Limb (tissue), 2 donors: ENCODE measurements around the gene CD81.

ENCODE experiments used
- DNase-seq, 2 donors: peaks; one replicate each; pipeline ENCODE4 v3.0.0-alpha.2; 2016; ENCODE audit errors: extremely low spot score in 2 of 2

The CD81 gene

DNA sequence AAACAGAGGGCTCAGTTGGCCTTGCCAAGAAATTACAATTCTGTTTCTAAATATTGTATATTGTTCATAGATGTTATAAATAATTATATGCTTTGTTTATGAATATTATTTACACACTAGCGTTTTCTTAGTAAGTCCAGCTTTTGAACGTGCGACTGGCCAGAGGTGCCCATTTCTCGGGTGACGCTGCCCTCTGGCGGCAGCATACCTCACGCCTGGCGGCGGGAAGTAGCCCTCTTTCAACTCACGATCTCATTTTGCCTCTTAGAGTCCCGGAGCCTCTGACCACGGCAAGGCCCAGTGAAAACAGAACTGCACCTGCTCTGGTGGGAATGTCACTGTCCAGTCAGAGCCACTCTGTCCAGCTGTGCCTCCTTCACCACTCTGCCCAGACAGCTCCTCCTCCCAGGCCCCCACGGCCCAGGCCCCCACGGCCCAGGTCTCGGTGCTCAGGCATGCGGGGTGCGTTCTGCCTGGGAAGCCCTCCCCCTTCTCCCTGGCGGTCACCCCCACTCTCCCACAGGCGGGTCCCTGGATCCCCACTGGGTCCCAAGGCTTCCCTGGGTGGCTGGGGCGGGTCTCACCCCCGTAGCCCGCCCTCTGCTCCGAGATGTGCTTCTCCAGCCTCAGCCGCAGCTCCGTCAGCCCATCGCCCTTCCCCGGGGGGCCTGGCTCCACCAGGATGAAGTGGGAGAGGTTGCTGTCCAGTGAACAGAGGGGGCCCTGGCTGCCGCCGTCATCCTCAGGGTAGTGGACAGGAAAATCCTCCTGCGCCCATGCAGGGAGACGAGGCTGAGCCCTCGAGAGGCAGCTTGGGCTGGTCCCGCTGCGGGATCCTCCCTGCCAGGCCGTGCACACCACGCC lies 42.8 kb downstream of the CD81 start:
- DNase-seq = peak; percentile 70 to 82

DNA sequence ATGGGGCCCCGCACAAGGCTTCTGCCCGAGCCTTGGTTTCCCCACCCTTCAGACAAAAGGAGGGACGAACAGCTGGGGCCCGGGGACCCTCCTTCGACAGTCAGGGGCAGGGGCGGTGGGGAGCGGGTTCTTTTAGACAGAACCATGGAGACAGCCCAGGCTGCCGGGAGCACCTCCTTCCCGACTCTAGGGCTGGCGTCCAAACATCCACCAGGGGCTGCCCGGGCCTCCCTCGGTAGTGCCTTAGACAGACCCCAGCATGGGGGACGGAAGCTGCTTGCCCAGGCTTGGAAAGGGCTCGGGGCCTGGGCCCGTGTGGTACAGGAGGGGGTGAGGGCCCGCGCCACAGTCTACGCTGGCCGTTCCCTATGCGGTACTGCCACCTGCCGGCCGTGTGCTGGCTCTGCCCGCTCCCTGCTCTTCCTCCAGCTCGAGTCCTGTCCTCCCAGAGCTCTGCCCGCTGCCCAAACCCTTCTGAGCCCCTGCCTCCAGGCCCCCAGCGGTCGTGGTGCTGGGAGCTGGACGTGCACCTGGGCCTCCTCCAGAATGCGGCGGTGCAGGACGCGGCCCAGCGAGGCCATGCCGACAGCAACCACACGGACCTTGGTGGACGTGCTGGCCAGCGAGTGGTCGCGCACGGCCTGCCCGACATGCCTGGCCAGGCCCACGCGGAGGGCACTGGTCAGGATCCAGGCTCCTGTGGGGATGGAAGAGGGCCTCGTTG lies 43.6 kb downstream of the CD81 start:
- peak; percentile 83 to 89 for DNase-seq

- no peak for DNase-seq
Observed at GRCh38 chr11:2421226-2421994, 44.3 kb downstream of the CD81 start.

- no peak for DNase-seq
Observed at GRCh38 chr11:2421996-2422395, 44.9 kb downstream of the CD81 start.

- no peak for DNase-seq
Observed at GRCh38 chr11:2422461-2423156, 45.5 kb downstream of the CD81 start.

DNA sequence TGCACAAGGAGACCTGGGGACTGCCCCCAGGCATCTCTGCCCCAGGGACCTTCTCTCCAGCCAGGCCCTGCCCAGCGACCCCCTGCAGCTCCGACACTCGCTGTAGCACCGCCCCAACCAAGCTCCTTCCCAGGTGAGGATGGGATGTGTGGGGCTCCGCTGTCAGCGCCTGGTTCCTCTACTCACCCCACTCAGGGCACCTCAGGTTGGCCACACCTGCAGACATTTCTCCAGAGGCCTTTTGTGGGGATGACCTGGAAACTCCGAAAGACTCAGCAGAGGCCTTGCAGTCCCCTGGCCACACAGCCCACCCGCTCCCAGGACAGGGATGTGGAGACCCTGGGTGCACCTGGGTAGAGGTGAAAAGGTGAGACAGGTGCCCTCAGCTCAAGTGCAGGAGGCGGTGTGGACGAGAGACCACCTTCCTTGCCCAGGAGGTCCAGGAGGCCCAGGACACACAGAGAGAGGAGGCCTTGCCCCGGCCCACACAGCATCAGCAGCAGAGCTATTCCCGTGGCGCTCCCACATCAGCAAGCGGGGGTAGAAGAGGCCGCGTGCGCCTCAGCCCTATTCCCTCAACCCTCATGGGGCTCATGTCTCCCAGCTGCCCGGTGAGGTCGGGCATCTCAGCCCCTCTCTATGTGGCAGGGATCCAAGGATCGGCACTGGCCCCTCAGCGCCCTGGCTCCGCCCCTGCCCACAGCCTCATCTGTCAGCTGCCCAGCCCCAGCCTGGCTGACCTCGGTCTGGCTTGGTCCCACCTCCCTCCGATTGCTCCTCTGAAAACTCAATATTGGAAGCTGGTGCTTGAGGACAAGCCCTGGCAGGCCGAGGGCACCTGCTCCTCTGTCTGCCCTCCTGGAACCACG lies 46.3 kb downstream of the CD81 start:
- no peak for DNase-seq

- no peak for DNase-seq
Observed at GRCh38 chr11:2424811-2425495, 47.8 kb downstream of the CD81 start.

DNA sequence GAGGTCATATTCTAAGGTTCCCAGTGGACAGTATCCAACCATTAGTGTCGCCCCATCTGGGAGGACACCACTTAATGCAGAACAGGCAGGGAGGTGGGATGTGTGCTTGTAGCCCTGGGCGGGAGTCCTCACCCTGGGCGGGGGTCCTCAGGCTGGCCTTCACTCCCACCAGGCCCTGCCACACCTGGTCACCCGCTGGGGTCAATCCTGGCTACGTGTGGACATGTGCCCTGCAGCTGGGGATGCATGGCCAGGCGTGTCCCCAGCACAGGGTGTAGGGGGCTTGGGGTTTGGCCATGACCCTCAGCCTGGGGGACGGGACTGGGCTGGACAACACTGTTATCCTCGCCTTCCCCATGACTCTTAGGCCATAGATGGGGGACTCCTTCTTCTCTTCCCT lies 48.4 kb downstream of the CD81 start:
- no peak for DNase-seq

DNA sequence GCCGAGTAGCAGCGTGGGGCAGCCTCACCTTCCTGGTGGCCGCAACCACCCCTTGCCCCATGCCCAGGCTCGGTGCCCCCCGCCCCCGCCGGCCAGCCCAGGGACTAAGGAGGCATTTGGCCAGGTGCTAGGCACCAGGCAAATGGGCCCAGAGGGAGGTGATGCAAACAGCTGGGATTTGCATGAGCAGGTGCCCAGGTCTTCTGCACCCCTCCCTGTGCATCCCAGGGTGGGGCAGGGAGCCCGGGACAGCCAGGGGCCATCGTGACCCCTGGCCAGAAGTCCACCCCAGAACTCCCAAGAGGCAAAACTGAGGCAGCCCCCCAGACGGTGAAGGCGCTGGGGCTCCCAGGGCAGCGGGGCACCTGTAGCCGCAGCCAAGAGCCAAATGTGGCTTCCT lies 49.1 kb downstream of the CD81 start:
- DNase-seq = no peak

DNA sequence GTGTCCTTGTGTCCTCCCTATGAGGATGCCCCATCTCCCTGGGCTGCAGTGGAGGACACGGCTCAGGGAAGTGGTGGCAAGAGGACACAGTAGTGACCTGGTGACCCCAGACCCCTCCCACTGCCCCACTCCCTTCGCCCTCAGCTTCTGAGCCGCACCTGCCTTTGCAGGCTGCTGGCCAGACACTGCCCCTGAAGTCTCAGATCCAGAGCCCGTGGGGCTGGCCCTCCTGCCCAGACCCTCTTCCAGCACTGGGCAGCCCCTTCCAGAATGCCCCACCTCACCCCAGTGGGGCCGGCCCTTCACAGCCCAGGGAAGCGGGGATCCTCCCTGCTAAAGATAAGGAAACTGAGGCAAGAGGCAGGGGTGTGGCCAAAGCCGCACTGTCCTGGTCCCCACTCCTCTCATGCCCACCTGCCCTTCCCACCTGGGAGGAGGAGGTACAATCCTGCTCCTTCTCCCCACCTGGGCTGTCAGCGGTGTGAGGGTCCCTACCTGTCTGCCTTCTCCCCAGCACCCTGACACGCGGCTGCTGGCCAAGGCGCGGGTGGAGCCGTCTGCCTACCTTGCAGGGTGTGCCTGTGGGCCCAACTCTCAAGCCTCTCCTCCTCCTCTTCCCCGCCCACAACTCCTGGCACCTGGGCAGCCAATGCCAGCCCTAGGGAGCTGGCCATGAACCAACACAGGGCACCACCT lies 49.9 kb downstream of the CD81 start:
- no peak for DNase-seq

DNA sequence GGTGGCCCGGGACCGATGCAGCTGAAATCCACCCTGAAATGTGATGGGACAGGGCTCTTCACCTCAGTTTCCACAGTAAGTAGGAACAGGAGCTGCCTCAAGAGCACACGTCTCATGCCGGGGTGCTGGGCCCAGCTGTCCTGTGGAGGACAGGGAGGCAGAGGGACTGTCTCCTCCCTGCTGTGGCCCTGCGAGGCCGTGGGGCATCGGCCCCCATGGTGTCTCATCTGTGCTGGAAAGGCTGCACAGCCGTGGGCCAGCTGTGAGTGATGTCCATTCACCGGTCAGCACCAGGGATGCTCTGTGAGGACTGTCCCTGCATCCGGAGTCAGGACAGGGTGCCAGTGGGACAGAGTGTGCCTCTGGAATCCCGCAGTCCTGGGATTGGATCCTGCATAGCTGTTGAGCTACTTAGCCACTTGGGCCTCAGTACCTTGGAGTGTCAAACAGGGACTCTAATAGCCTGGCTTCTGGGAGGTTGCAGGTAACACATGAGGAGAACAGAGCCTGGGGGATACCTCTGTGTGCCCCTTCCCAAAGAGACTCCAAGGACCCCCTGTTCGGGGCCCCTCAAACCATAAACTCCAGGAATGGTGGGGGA lies 50.7 kb downstream of the CD81 start:
- no peak for DNase-seq

DNA sequence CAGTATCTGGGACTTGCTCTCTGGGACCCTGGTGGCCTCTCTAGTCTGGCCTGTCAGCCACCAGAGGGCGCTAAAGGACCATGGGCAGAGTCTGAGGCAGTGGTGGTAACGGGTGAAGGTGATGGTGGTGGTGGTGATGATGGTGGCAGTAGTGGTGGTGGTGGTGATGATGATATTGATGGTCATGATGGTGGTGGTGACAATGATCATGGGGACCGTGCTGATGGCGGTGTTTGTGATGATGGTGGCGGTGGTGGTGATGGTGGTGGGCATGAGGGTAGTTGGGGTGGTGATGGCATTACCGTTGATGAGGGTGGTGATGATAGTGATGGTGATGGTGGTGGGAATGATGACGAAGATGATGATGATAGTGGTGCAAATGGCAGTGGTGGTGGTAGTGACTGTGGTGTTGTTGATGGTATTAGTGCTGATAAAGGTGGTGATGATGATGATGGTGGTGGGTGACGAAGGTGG lies 51.2 kb downstream of the CD81 start:
- DNase-seq = peak in 1 of 2 donors; percentile 71

DNA sequence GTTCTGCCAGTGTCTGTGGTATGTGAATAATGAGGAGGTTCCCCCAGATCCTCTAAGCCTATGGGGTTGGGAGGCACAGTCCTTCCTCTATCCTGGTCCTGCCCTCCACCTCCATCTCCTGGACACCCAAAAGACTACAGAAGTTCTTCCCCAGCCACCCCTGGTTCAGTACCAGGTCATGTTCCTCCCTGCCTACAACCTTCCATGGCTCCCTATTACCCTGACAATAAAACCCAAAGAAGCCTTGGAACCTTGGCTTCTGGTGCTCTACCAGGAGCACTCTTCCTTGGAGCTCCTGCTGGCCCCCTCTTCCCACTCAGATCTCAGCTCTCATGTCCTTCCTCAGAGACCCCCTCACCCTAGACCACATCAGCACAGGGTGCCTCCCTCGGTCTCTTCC lies 54.3 kb downstream of the CD81 start:
- no peak for DNase-seq

DNA sequence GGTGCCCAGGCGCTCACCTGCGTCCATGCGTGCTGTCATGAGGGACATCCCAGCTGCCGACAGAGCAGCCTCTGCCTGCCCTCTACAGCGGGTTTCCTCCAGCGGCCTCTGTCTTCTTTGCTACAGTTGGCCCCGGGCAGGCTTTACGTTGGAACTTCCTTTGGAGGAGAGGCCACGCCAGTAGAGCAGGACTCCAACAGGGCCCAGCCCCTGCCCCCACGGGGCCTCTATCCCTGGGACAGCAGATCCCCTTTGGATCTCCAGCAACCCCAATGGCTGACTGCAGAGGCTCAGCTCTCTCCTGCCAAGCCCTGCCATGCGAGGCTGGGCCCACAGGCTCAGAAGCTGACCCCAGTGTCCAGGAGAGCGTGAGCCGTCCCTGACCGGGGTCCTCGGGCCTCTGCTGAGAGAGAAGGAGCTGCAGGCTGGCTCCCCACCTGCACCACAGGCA lies 55.1 kb downstream of the CD81 start:
- DNase-seq = no peak

DNA sequence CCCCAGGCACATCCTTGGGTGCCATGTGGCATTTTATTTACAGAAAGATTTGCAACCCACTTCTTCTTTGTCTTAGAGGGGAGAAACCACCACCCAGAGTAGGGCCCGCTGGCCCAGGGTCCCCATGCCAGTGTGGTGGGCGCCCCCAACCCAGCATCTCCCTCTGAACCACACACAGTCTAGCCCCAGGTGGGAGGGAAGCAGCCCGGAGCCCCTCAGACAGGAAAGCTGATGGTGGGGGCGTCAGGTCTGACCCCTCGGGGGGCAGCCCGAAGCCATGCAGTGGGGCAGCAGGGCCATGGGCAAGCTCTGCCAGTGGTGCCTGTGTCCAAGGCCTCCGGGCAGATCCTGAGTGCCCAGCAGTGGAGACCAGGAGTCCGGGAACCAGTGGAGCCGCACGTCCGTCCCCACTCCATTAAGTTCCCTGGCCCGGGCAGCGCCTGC lies 55.5 kb downstream of the CD81 start:
- DNase-seq = no peak

- no peak for DNase-seq
Observed at GRCh38 chr11:2433106-2433925, 56.2 kb downstream of the CD81 start.

DNA sequence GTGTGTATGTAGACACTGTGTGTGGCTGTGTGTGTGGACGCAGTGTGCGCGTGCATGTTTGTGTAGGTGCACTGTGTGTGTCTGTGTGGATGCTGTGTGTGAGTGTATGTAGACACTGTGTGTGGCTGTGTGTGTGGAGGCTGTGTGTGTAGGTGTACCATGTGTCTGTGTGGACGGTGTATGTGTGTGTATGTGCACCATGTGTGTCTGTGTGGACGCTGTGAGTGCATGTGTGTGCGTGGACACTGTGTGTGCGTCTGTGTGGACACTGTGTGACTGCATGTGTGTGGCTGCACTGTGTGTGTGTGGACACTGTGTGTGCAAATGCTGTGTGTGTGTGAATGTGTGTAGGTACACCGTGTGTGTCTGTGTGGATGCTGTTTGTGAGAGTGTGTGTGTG lies 56.9 kb downstream of the CD81 start:
- no peak for DNase-seq
